Breast epithelium (tissue), 4 donors: Measurements from ENCODE around the gene ATP9A. TPM values are rescaled to one million over a fixed set of nuclear protein-coding genes. Genes with fewer than 3 reads are reported as not detected.
"Not testable (repeated sequence)": the region's sequence is repeated elsewhere in the genome, so short reads cannot be mapped to it uniquely, and the experiment has no call there.

ENCODE experiments used
- DNase-seq, 2 donors: peaks; one replicate each; pipeline ENCODE4 v3.0.0-alpha.2; 2019; ENCODE audit warnings: low spot score in 2 of 2
- H3K27ac ChIP-seq, 2 donors: fragments of 200-600 bp; sonication (generic) in 1 of 2; one replicate each; pipeline ENCODE4 v1.5.1; 2016 to 2019; ENCODE audit warnings: mild to moderate bottlenecking in 1 of 2
- H3K27me3 ChIP-seq, 2 donors: fragments of 200-600 bp; sonication (generic) in 1 of 2; one replicate each; pipeline versions ENCODE4 v1.5.1 to v1.6.0; 2017 to 2019; ENCODE audit warnings: control low read depth in 1 of 2, mild to moderate bottlenecking in 1 of 2
- H3K36me3 ChIP-seq: fragments of 200-600 bp; one replicate; pipeline ENCODE4 v1.5.1; 2019
- H3K4me1 ChIP-seq, 2 donors: fragments of 200-600 bp; sonication (generic); one replicate each; pipeline ENCODE4 v1.5.1; 2016 to 2019; ENCODE audit warnings: control low read depth in 1 of 2
- H3K4me3 ChIP-seq, 3 donors: fragments of 200-600 bp; sonication (generic); 1 replicate in 2 of 3; 2 replicates in 1 of 3; pipeline ENCODE4 v1.5.1; 2016 to 2019; ENCODE audit warnings: mild to moderate bottlenecking in 3 of 3, moderate library complexity in 2 of 3
- H3K9me3 ChIP-seq, 2 donors: fragments of 200-600 bp; sonication (generic) in 1 of 2; one replicate each; pipeline ENCODE4 v1.5.1; 2016 to 2019; ENCODE audit warnings: control low read depth in 1 of 2
- CTCF ChIP-seq, 3 donors: fragments of 450-650 bp; IDR thresholded peaks; one replicate each; pipeline ENCODE4 v1.5.1; 2016 to 2017; ENCODE audit warnings: antibody characterized with exemption in 3 of 3, mild to moderate bottlenecking in 3 of 3, moderate library complexity in 3 of 3
- POLR2A ChIP-seq: fragments of 450-650 bp; IDR thresholded peaks from one replicate; pipeline ENCODE4 v1.6.1; 2016; ENCODE audit warnings: antibody characterized with exemption, mild to moderate bottlenecking, moderate library complexity
- POLR2AphosphoS5 ChIP-seq, 3 donors: sonication (generic); formaldehyde crosslinking; IDR thresholded peaks; one replicate each; pipeline ENCODE4 v1.6.1; 2017; ENCODE audit warnings: antibody characterized with exemption in 3 of 3
- intact Hi-C: fragments of 100-400 bp; cut with DNase I; formaldehyde crosslinking; loops from one replicate; pipeline ENCODE4 v1.15.1; 2023; ENCODE audit warnings: low total_unique reads
- total RNA-seq, 3 donors: library from RNA; depleted of rRNA; stranded (reverse); fragments of >200 nt; gene quantifications; one replicate each; pipeline ENCODE4 v1.1.0, GENCODE V29; 2016

Gene ATP9A
- total RNA-seq, 3 donors from 2014 or later: 41.6 to 98.4 (median 50.8) TPM

GRCh38 chr20:51772236-51772635 is 4.0 kb upstream of the ATP9A start:
- no peaks in the 10 kb centered on the region for H3K27me3 ChIP-seq
- TF ChIP-seq CTCF (IDR thresholded peaks at IDR 0.05) (no peak), POLR2A (no peak), POLR2AphosphoS5 (IDR thresholded peaks at IDR 0.05) (no peak)

GRCh38 chr20:51769976-51770615 is 1.9 kb upstream of the ATP9A start:
- DNase-seq: no peak

More at GRCh38 chr20:51772236-51772635, 4.0 kb upstream of the ATP9A start:
- no peak for DNase-seq
- intact Hi-C loops: no loop called here
- H3K9me3 ChIP-seq: no peaks in the 10 kb centered on the region
- H3K27ac ChIP-seq: no peak overlapping the region
- no peaks in the 10 kb centered on the region for H3K4me1 ChIP-seq
- no peak overlapping the region for H3K4me3 ChIP-seq
- no peaks in the 10 kb centered on the region for H3K36me3 ChIP-seq

DNA sequence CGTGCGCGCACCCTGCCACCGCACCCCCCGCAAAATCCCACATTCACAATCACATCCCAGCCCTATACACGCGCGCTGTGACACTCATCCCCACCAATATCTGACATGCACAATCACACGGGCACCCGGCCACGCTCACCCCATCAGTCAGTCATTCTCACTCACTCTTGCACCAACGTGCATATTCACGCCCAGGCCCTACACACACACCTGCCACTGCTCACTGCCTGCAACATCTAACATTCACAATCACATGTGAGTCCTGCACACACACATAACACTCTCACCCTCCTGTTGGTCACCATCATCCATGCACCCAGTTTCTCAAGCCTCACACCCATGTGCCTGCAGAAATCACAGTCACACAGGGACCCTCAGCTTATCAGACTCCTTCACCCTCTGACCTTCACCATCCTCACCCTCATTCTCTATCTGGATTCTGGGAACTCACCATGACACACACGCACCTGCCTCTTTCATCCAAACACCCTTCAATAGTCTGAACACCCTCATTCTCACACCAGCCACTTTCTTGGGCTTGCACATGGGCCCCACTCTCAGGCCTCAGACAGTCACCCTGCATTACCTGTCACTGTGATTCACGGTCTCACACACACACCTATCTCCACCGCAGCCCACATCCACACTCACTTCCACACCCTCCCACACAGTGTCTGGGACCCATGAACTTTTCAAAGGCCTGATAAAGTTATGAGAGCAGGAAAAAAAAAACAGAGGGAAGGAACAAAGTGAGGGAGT is 748 bp upstream of the ATP9A start:
- intact Hi-C loops: no loop called here
- Histone ChIP-seq H3K9me3 (no peaks in the 10 kb centered on the region), H3K4me1 (no peaks in the 10 kb centered on the region), H3K27ac (no peak overlapping the region), H3K27me3 (no peaks in the 10 kb centered on the region), H3K36me3 (no peaks in the 10 kb centered on the region), H3K4me3 (peak overlapping the region in 2 of 3 donors; percentile 34 to 50)
- no peak for DNase-seq
- TF ChIP-seq POLR2A (no peak), POLR2AphosphoS5 (IDR thresholded peaks at IDR 0.05) (no peak), CTCF (IDR thresholded peaks at IDR 0.05) (no peak)

More at GRCh38 chr20:51769976-51770615, 1.9 kb upstream of the ATP9A start:
- Histone ChIP-seq H3K27me3 (no peaks in the 10 kb centered on the region), H3K4me1 (no peaks in the 10 kb centered on the region), H3K36me3 (no peaks in the 10 kb centered on the region), H3K27ac (no peak overlapping the region), H3K9me3 (no peaks in the 10 kb centered on the region), H3K4me3 (no peak overlapping the region)
- TF ChIP-seq POLR2A (no peak), CTCF (IDR thresholded peaks at IDR 0.05) (no peak), POLR2AphosphoS5 (IDR thresholded peaks at IDR 0.05) (no peak)
- intact Hi-C loops: no loop called here

GRCh38 chr20:51766994-51767866 is 960 bp downstream of the ATP9A start:
- Histone ChIP-seq H3K4me3 (peak overlapping the region; percentile 74 to 87 (median 79)), H3K36me3 (no peaks in the 10 kb centered on the region), H3K4me1 (no peaks in the 10 kb centered on the region), H3K27me3 (no peaks in the 10 kb centered on the region), H3K27ac (peak overlapping the region; percentile 82 to 88), H3K9me3 (no peaks in the 10 kb centered on the region)
- TF ChIP-seq POLR2A (no peak), POLR2AphosphoS5 (IDR thresholded peaks at IDR 0.05) (peak in 2 of 3 donors; percentile 5 to 35), CTCF (IDR thresholded peaks at IDR 0.05) (peak; percentile 14 to 51 (median 28))
- DNase-seq: peak; percentile 81 to 89
- intact Hi-C loops: no loop called here

GRCh38 chr20:51765381-51765780 is 2.8 kb downstream of the ATP9A start:
- H3K4me1 ChIP-seq, H3K27me3 ChIP-seq, H3K36me3 ChIP-seq, H3K4me3 ChIP-seq, DNase-seq, intact Hi-C loops, H3K9me3 ChIP-seq: not testable (repeated sequence)
- peak overlapping the region in 1 of 2 donors; percentile 46 for H3K27ac ChIP-seq
